MCF 10A (cell line): Measurements from ENCODE around the gene KCTD14. TPM values are rescaled to one million over a fixed set of nuclear protein-coding genes. Genes with fewer than 3 reads are reported as not detected.

Experiments used
- BruUV-seq: library from RNA; stranded (reverse); fragments of 400-500 nt; replicated peaks from 2 replicates; lab custom pipeline; 2021; lab: Mats Ljungman, UMichigan
- CTCF ChIA-PET: fragments of 300-600 bp; sonication (Branson Sonifier 250); formaldehyde crosslinking; extraction: SDS; loops from one replicate; lab custom pipeline; 2021; ENCODE audit warnings: antibody characterized with exemption, inconsistent platforms; lab: Yijun Ruan, JAX
- POLR2A ChIA-PET: fragments of 300-600, 350-650 bp; sonication (Branson Sonifier 250); formaldehyde crosslinking; extraction: SDS; loops from one replicate; lab custom pipeline; 2020; ENCODE audit warnings: antibody characterized with exemption, inconsistent platforms; lab: Yijun Ruan, JAX
- DNase-seq: peaks from one replicate; pipeline ENCODE4 v3.0.0-alpha.2; 2018; ENCODE audit not compliant: unreplicated experiment
- H3K27ac Mint-ChIP-seq: one replicate; pipeline ENCODE4 v1.8.0; 2022; ENCODE audit warnings: mild to moderate bottlenecking, low read depth, mixed read lengths; ENCODE audit not compliant: unreplicated experiment
- H3K27me3 Mint-ChIP-seq: one replicate; pipeline ENCODE4 v1.8.0; 2022; ENCODE audit warnings: mixed read lengths; ENCODE audit not compliant: insufficient read depth, unreplicated experiment
- H3K36me3 Mint-ChIP-seq: one replicate; pipeline ENCODE4 v1.8.0; 2022; ENCODE audit warnings: mild to moderate bottlenecking, moderate library complexity, mixed read lengths; ENCODE audit not compliant: insufficient read depth, unreplicated experiment
- H3K4me1 Mint-ChIP-seq: one replicate; pipeline ENCODE4 v1.8.0; 2022; ENCODE audit warnings: mixed read lengths; ENCODE audit not compliant: insufficient read depth, unreplicated experiment
- H3K4me3 Mint-ChIP-seq: one replicate; pipeline ENCODE4 v1.8.0; 2022; ENCODE audit warnings: mild to moderate bottlenecking, moderate library complexity, mixed read lengths; ENCODE audit not compliant: unreplicated experiment
- H3K9me3 Mint-ChIP-seq: one replicate; pipeline ENCODE4 v1.8.0; 2022; ENCODE audit warnings: mixed read lengths; ENCODE audit not compliant: unreplicated experiment
- intact Hi-C: fragments of 100-400 bp; cut with micrococcal nuclease; formaldehyde crosslinking; loops from 2 replicates; pipeline ENCODE4 v1.14.1; 2022
- total RNA-seq: library from RNA; stranded (reverse); gene quantifications from 2 replicates; pipeline ENCODE4 v1.2.3, GENCODE V29; 2022
- TF ChIP-seq, protein P1 (sequence below): fragments of 200-600 bp; IDR thresholded peaks from one replicate; pipeline ENCODE4 v1.8.0; 2022; ENCODE audit warnings: antibody characterized with exemption, mild to moderate bottlenecking; ENCODE audit not compliant: unreplicated experiment

Gene KCTD14
- total RNA-seq, 1 experiment from 2014 or later, result 2.2 TPM

DNA sequence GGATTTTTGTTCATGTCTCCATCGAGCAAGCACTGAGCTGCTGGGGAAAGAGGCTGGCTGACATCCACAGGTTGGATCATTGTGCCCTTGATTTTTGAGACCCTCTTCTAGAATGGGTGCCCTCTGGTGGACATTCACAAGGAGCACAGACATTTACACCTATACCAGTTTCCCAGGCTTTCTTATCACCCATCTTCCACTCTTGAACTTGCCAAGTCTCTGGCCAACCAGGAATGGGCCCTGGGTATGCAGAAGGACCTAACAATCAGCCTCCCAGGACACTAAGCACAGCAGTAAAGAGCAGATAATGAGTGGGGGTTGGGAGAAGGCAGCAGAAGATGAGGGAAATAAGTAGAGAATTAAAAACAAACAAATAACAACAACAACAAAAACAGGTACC lies 22.9 kb downstream of the KCTD14 start:
- ChIA-PET POLR2A (no interaction called here), CTCF (interaction anchor here (0.5 to 4.4 kb wide), 13 partner anchors 8 to 1494 kb away, joined by 3 to 34 read pairs (median 4); no protein-coding TSS in a partner anchor)
- Mint-ChIP-seq H3K4me3 (no peak overlapping the region), H3K36me3 (peaks cover under 1% of the 10 kb centered on the region), H3K27ac (no peak overlapping the region), H3K27me3 (no peaks in the 10 kb centered on the region), H3K9me3 (no peaks in the 10 kb centered on the region), H3K4me1 (peaks cover 6% of the 10 kb centered on the region)
- peak; percentile 79 for DNase-seq
- TF ChIP-seq, protein P1, sequence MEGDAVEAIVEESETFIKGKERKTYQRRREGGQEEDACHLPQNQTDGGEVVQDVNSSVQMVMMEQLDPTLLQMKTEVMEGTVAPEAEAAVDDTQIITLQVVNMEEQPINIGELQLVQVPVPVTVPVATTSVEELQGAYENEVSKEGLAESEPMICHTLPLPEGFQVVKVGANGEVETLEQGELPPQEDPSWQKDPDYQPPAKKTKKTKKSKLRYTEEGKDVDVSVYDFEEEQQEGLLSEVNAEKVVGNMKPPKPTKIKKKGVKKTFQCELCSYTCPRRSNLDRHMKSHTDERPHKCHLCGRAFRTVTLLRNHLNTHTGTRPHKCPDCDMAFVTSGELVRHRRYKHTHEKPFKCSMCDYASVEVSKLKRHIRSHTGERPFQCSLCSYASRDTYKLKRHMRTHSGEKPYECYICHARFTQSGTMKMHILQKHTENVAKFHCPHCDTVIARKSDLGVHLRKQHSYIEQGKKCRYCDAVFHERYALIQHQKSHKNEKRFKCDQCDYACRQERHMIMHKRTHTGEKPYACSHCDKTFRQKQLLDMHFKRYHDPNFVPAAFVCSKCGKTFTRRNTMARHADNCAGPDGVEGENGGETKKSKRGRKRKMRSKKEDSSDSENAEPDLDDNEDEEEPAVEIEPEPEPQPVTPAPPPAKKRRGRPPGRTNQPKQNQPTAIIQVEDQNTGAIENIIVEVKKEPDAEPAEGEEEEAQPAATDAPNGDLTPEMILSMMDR, result peak; percentile 70
- intact Hi-C loops, result loop anchor here (1.0 kb wide), 2 partner anchors 180 to 224 kb away; partner anchors contain the start of gene RSF1
- no TSS peak for BruUV-seq

DNA sequence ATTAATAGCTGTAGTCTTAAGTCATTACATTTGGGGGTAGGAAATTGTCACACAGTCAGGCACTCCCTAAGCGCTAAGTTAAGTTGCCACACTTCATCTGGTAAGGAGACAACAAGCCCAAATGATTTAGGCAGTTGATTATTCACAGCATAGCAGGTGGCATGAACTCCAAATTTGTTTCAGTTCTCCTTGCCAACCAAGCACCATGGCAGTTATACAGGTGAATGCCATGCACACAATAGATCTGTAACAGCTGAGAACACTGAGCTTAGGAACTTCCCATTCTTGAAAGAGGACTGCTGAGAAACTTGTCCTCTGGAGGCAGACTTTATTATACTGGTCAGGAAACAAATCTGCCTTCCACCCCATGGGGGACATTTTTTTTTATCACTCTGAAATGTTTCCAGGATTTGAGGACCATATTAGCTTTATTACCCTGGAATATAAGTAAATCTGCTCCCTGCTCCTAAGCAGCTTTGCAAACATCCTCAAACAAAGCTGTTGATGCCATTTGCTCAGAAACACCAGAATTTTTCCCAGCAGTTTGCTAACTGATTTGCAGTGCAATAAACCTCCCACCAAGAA lies 23.5 kb downstream of the KCTD14 start:
- no peak for DNase-seq
- ChIA-PET CTCF (interaction anchor here (0.5 to 4.4 kb wide), 19 partner anchors 9 to 1494 kb away, joined by 3 to 34 read pairs (median 4); no protein-coding TSS in a partner anchor), POLR2A (interaction anchor here (1.2 kb wide), 2 partner anchors 80 to 180 kb away, joined by 3 to 6 read pairs; partner anchors contain the start of gene NDUFC2)
- Mint-ChIP-seq H3K4me1 (peaks cover 6% of the 10 kb centered on the region), H3K27ac (no peak overlapping the region), H3K36me3 (peaks cover 6% of the 10 kb centered on the region), H3K9me3 (no peaks in the 10 kb centered on the region), H3K27me3 (no peaks in the 10 kb centered on the region), H3K4me3 (no peak overlapping the region)
- TF ChIP-seq, protein P1, result no peak
- intact Hi-C loops, result loop anchor here (1.0 kb wide), 2 partner anchors 179 to 223 kb away; partner anchors contain the start of gene RSF1
- BruUV-seq, result no TSS peak

DNA sequence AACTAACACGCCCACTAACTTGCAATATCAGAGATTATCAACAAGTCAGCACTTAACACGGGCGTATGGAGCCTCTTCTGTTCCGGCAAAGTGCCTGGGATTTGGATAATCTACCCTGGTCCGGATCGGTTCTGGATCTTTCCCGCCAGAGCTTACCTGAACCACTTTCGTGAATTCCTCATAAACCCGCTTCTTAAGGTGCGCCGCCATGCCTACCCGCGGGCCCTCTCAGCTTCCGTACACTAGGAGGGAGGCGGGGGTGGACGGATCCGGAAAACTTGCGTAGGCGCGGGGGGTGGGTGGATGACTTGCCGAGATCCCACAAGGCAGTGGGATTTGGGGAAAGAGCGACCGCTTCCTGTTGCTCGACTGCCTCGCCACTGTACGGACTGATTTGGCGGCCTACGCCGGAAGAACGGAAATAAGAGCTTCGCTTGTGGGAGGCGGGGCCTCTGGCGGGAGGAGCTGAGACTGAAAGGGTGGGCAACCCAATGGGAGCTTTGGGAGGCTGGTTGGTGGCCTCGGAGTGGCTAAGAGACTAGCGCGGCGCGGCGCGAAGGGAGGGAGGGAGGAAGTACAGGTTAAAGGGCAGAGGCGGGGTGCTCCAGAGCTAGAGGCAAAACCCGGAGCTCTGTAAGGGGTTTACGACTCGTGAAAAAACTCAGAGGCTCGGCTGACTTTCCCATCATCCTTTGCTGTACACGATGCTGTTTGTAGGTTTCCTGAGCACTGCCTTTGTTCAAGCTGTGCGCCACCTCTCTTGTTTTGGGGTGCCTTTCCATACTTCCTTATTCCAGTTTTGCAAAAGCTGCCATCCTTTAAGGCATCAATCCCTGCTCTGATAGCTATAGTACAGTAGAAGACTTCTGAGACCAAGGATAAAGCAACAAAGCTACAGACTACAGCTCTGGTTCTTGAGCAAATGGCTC lies 28.4 kb downstream of the KCTD14 start, which contains the start of gene INTS4:
Gene INTS4 (minus strand): TSS at position 235 of the 929 bp plus-strand sequence. CDS start 25 bp downstream, at position 210.
- peak within 1 kb of the TSS; percentile 86 for H3K4me3 Mint-ChIP-seq
- ChIA-PET POLR2A (interaction anchor here (0.6 to 2.9 kb wide), 32 partner anchors 10 to 580 kb away, joined by 3 to 30 read pairs (median 4); partner anchors contain the start of genes AAMDC, ALG8, CLNS1A and KCTD14), CTCF (interaction anchor here (0.5 to 3.7 kb wide), 12 partner anchors 10 to 446 kb away, joined by 3 to 15 read pairs (median 4); partner anchors contain the start of gene NDUFC2)
- intact Hi-C loops, result loop anchor here (1.0 kb wide), 1 partner anchor 174 kb away; the partner anchor contains the start of gene RSF1
- DNase-seq, result peak; percentile 99
- H3K9me3 Mint-ChIP-seq, result no peaks in the 10 kb centered on the region
- BruUV-seq, result no TSS peak
- TF ChIP-seq, protein P1, result no peak
- H3K36me3 Mint-ChIP-seq, result peaks cover 20% of the 10 kb centered on the region
- H3K4me1 Mint-ChIP-seq, result peaks cover 11% of the 10 kb centered on the region
- peak within 1 kb of the TSS; percentile 81 for H3K27ac Mint-ChIP-seq
- H3K27me3 Mint-ChIP-seq, result no peaks in the 10 kb centered on the region
